SK-N-SH (cell line): ENCODE measurements around the gene NEDD1. TPM values are rescaled to one million over a fixed set of nuclear protein-coding genes. Genes with fewer than 3 reads are reported as not detected.

Source experiments
- CTCF ChIA-PET: fragments of 300-600, 350-600 bp; formaldehyde crosslinking; extraction: SDS; loops from one replicate; lab custom pipeline; 2021; lab: Yijun Ruan, JAX
- POLR2A ChIA-PET: fragments of 350-600 bp; sonication (Branson Sonifier 250); formaldehyde crosslinking; extraction: SDS; loops from one replicate; lab custom pipeline; 2020; ENCODE audit warnings: antibody characterized with exemption, inconsistent platforms; lab: Yijun Ruan, JAX
- DNase-seq: peaks from one replicate; pipeline ENCODE4 v3.0.0; 2012
- H2AFZ ChIP-seq: fragments of 200-600 bp; sonication (generic); 2 replicates; pipeline ENCODE4 v1.8.1; 2016; ENCODE audit warnings: antibody characterized with exemption, mild to moderate bottlenecking, low read depth
- H3F3A ChIP-seq: fragments of 200-600 bp; sonication (generic); replicated peaks from 2 replicates; pipeline ENCODE3; 2016; ENCODE audit warnings: antibody characterized with exemption, mild to moderate bottlenecking; ENCODE audit not compliant: insufficient read depth
- H3K27ac ChIP-seq, 2 experiments: fragments of 200-500 bp in 1 of 2; fragments of 200-600 bp in 1 of 2; sonication (Bioruptor generic) in 1 of 2; sonication (generic), shearing (Covaris generic) in 1 of 2; 2 replicates each; pipeline versions ENCODE4 v1.5.1 to v1.6.1; 2014 to 2016; ENCODE audit warnings: low read depth in 2 of 2, inconsistent platforms in 1 of 2, low read length in 1 of 2, mild to moderate bottlenecking in 1 of 2, mixed read lengths in 1 of 2
- H3K27me3 ChIP-seq: fragments of 200-600 bp; sonication (generic), shearing (Covaris generic); 2 replicates; pipeline ENCODE4 v1.6.1; 2016; ENCODE audit warnings: mixed run types; ENCODE audit not compliant: insufficient read depth
- H3K36me3 ChIP-seq, 2 experiments: fragments of 200-500 bp in 1 of 2; fragments of 200-600 bp in 1 of 2; sonication (Bioruptor generic) in 1 of 2; sonication (generic) in 1 of 2; replicated peaks in 1 of 2; 2 replicates each; pipeline versions ENCODE3 to v1.5.1; 2014 to 2016; ENCODE audit warnings: low read length in 1 of 2, mild to moderate bottlenecking in 1 of 2; ENCODE audit not compliant: insufficient read depth in 2 of 2, control insufficient read depth in 1 of 2
- H3K4me1 ChIP-seq, 2 experiments: fragments of 200-500 bp in 1 of 2; fragments of 200-600 bp in 1 of 2; sonication (Bioruptor generic) in 1 of 2; sonication (generic), shearing (Covaris generic) in 1 of 2; 2 replicates each; pipeline versions ENCODE4 v1.5.1 to v1.6.1; 2014 to 2016; ENCODE audit warnings: low read depth in 1 of 2, low read length in 1 of 2, mixed run types in 1 of 2; ENCODE audit not compliant: insufficient read depth in 2 of 2, control insufficient read depth in 1 of 2
- H3K4me2 ChIP-seq: fragments of 200-600 bp; sonication (generic), shearing (Covaris generic); 2 replicates; pipeline ENCODE4 v1.6.1; 2017; ENCODE audit warnings: mixed run types
- H3K4me3 ChIP-seq, 2 experiments: fragments of 200-500 bp in 1 of 2; fragments of 200-600 bp in 1 of 2; sonication (Bioruptor generic) in 1 of 2; sonication (generic), shearing (Covaris generic) in 1 of 2; 2 replicates each; pipeline versions ENCODE4 v1.5.1 to v1.8.1; 2014 to 2016; ENCODE audit warnings: low read depth in 2 of 2, inconsistent platforms in 1 of 2, low read length in 1 of 2, mild to moderate bottlenecking in 1 of 2, mixed read lengths in 1 of 2, moderate library complexity in 1 of 2
- H3K79me2 ChIP-seq: fragments of 200-600 bp; sonication (generic); 2 replicates; pipeline ENCODE4 v1.8.1; 2017; ENCODE audit warnings: mild to moderate bottlenecking; ENCODE audit not compliant: insufficient read depth
- H3K9ac ChIP-seq: fragments of 200-600 bp; sonication (generic); 2 replicates; pipeline ENCODE4 v1.6.1; 2017; ENCODE audit warnings: mixed run types
- H3K9me2 ChIP-seq: fragments of 200-600 bp; sonication (generic); 2 replicates; pipeline ENCODE4 v1.6.1; 2017; ENCODE audit warnings: mixed run types
- H3K9me3 ChIP-seq: fragments of 200-600 bp; sonication (generic); 2 replicates; pipeline ENCODE4 v1.6.1; 2017; ENCODE audit warnings: mixed run types, mild to moderate bottlenecking, moderate library complexity
- H4K20me1 ChIP-seq: fragments of 200-600 bp; sonication (generic); 2 replicates; pipeline ENCODE4 v1.6.1; 2017; ENCODE audit warnings: mild to moderate bottlenecking, mixed run types; ENCODE audit not compliant: insufficient read depth
- ELF1 ChIP-seq: IDR thresholded peaks from 2 replicates; pipeline ENCODE4 v1.4.0; 2012
- GABPA ChIP-seq: IDR thresholded peaks from 2 replicates; pipeline ENCODE4 v1.4.0; 2012; ENCODE audit warnings: low read depth, mild to moderate bottlenecking
- NFIC ChIP-seq: IDR thresholded peaks from 2 replicates; pipeline ENCODE4 v1.4.0; 2012; ENCODE audit warnings: borderline replicate concordance
- SMC3 ChIP-seq: IDR thresholded peaks from 2 replicates; pipeline ENCODE4 v1.6.1; 2012; ENCODE audit warnings: low read depth, low read length, improper control_type of control experiment
- USF1 ChIP-seq: IDR thresholded peaks from 2 replicates; pipeline ENCODE4 v1.4.0; 2012; ENCODE audit warnings: low read depth, borderline replicate concordance
- YY1 ChIP-seq: IDR thresholded peaks from 2 replicates; pipeline ENCODE4 v1.4.0; 2012; ENCODE audit warnings: low read depth, mild to moderate bottlenecking
- WGBS: methylation state at CpG from one replicate; pipeline ENCODE4 v1.1.6; 2017; ENCODE audit warnings: low lambda C conversion rate; 5-methylcytosine and 5-hydroxymethylcytosine counted together
- polyA plus RNA-seq, 3 experiments: library from polyadenylated mRNA; depleted of rRNA; stranded (reverse); fragments of >200 nt; gene quantifications; 2 replicates each; pipeline ENCODE4 v1.2.3, GENCODE V29; 2012
- TF ChIP-seq, protein P1 (sequence below): IDR thresholded peaks from 2 replicates; pipeline ENCODE4; 2012
- TF ChIP-seq, protein P2 (sequence below): fragments of 150-350 bp; IDR thresholded peaks from 2 replicates; pipeline ENCODE4 v1.6.1; 2017; ENCODE audit warnings: antibody characterized with exemption, low read length, low read depth, borderline replicate concordance
- TF ChIP-seq, protein P3 (sequence below): fragments of 200-600 bp; sonication (generic); IDR thresholded peaks from 2 replicates; pipeline ENCODE4 v1.6.1; 2017; ENCODE audit warnings: antibody characterized with exemption, mild to moderate bottlenecking, moderate library complexity
- TF ChIP-seq, protein P4 (sequence below): IDR thresholded peaks from 2 replicates; pipeline ENCODE4 v1.4.0; 2012; ENCODE audit warnings: low read depth

NEDD1 gene
- polyA plus RNA-seq, 1 of the 3 experiments (the other 2 are of a cell fraction), result 6.0 TPM

DNA sequence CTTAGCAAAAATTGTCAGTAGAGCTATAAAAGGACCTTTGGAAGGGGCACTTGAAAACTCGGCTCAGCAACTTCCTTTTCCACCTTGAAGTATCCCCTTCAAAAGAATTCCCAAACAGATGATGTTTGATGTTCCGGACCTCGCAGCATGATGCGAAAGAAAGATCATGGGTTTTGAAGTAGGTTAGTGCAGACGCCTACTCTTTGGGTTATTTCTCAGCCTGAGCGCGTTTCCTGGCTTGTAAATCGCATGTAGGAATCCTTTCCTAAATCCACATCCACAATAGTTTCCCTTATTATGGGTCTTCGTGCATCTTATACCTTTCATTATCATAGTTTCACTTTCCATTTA, 584 bp upstream of the NEDD1 start (continued):
- TF ChIP-seq, protein P1, sequence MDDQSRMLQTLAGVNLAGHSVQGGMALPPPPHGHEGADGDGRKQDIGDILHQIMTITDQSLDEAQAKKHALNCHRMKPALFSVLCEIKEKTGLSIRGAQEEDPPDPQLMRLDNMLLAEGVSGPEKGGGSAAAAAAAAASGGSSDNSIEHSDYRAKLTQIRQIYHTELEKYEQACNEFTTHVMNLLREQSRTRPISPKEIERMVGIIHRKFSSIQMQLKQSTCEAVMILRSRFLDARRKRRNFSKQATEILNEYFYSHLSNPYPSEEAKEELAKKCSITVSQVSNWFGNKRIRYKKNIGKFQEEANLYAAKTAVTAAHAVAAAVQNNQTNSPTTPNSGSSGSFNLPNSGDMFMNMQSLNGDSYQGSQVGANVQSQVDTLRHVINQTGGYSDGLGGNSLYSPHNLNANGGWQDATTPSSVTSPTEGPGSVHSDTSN, result no peak
- TF ChIP-seq NFIC (no peak), USF1 (no peak), GABPA (no peak)
- TF ChIP-seq, protein P2, sequence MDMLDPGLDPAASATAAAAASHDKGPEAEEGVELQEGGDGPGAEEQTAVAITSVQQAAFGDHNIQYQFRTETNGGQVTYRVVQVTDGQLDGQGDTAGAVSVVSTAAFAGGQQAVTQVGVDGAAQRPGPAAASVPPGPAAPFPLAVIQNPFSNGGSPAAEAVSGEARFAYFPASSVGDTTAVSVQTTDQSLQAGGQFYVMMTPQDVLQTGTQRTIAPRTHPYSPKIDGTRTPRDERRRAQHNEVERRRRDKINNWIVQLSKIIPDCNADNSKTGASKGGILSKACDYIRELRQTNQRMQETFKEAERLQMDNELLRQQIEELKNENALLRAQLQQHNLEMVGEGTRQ, result no peak
- TF ChIP-seq, protein P3, sequence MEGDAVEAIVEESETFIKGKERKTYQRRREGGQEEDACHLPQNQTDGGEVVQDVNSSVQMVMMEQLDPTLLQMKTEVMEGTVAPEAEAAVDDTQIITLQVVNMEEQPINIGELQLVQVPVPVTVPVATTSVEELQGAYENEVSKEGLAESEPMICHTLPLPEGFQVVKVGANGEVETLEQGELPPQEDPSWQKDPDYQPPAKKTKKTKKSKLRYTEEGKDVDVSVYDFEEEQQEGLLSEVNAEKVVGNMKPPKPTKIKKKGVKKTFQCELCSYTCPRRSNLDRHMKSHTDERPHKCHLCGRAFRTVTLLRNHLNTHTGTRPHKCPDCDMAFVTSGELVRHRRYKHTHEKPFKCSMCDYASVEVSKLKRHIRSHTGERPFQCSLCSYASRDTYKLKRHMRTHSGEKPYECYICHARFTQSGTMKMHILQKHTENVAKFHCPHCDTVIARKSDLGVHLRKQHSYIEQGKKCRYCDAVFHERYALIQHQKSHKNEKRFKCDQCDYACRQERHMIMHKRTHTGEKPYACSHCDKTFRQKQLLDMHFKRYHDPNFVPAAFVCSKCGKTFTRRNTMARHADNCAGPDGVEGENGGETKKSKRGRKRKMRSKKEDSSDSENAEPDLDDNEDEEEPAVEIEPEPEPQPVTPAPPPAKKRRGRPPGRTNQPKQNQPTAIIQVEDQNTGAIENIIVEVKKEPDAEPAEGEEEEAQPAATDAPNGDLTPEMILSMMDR, result no peak

GRCh38 chr12:96907671-96908422, 790 bp downstream of the NEDD1 start:
- WGBS, result 11% methylated on average over 18 of the region's 23 CpGs
- Histone ChIP-seq H2AFZ (peak overlapping the region; percentile 87), H3K4me1 (peaks cover 8 to 12% of the 10 kb centered on the region in 2 experiments; a peak in 2 of 4 replicates), H3K79me2 (peaks cover 53% of the 10 kb centered on the region), H3K9me3 (no peaks in the 10 kb centered on the region), H4K20me1 (no peaks in the 10 kb centered on the region), H3K27ac (peak overlapping the region; percentile 58 to 76), H3K27me3 (no peaks in the 10 kb centered on the region), H3K9me2 (no peaks in the 10 kb centered on the region), H3K36me3 (no peaks in the 10 kb centered on the region), H3K4me2 (peak overlapping the region; percentile 93), H3K9ac (peak overlapping the region; percentile 80), H3K4me3 (peak overlapping the region; percentile 91 to 94), H3F3A (no peaks in the 10 kb centered on the region)
- TF ChIP-seq SMC3 (no peak), NFIC (no peak), YY1 (no peak), USF1 (no peak), ELF1 (no peak)
- TF ChIP-seq, protein P1, result no peak
- TF ChIP-seq, protein P4, sequence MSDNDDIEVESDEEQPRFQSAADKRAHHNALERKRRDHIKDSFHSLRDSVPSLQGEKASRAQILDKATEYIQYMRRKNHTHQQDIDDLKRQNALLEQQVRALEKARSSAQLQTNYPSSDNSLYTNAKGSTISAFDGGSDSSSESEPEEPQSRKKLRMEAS, result peak; percentile 45; the same call in 1 of the 2 replicates
- ChIA-PET POLR2A (no interaction called here), CTCF (no interaction called here)
- DNase-seq, result peak; percentile 42
